Measurements from ENCODE around the gene ENTREP3.

Gene ENTREP3

GRCh38 chr1:155267373-155267772, 12.1 kb upstream of the ENTREP3 start:
- no peaks in the 10 kb centered on the region for H3K9me3 ChIP-seq (ENCODE audit: insufficient read depth, low read length, severe bottlenecking)
- no peak for ATAC-seq (ENCODE audit: insufficient read depth, low read depth)
- TF ChIP-seq CTCF (IDR thresholded peaks at IDR 0.05; ENCODE audit: borderline replicate concordance, extremely low read depth, low read length, poor library complexity, severe bottlenecking) (no peak), EZH2 (IDR thresholded peaks at IDR 0.05; ENCODE audit: borderline replicate concordance, low read depth, low read length, severe bottlenecking) (no peak)

GRCh38 chr1:155266553-155266952, 11.3 kb upstream of the ENTREP3 start:
- no peak overlapping the region for H3K4me3 ChIP-seq (ENCODE audit: low read depth in 1 of 2, low read length in 2 of 2)
- no peak overlapping the region for H3K9ac ChIP-seq (ENCODE audit: low read depth, low read length)
- peaks cover 22% of the 10 kb centered on the region for H3K4me1 ChIP-seq (ENCODE audit: insufficient read depth, low read length)
- peaks cover 31% of the 10 kb centered on the region for H3K79me2 ChIP-seq (ENCODE audit: insufficient read depth, low read length)
- TF ChIP-seq EZH2 (IDR thresholded peaks at IDR 0.05; ENCODE audit: borderline replicate concordance, low read depth, low read length, severe bottlenecking) (no peak), CTCF (IDR thresholded peaks at IDR 0.05; ENCODE audit: borderline replicate concordance, extremely low read depth, low read length, poor library complexity, severe bottlenecking) (no peak)
- H2AFZ ChIP-seq (ENCODE audit: low read depth, low read length): no peak overlapping the region
- no peak for ATAC-seq (ENCODE audit: insufficient read depth, low read depth)
- no peaks in the 10 kb centered on the region for H3K27me3 ChIP-seq (ENCODE audit: insufficient read depth, low read length, poor library complexity)
- no peaks in the 10 kb centered on the region for H3K9me3 ChIP-seq (ENCODE audit: insufficient read depth, low read length, severe bottlenecking)
- peaks cover 86% of the 10 kb centered on the region for H3K36me3 ChIP-seq (ENCODE audit: insufficient read depth, low read length)
- no peak overlapping the region for H3K4me2 ChIP-seq (ENCODE audit: insufficient read depth, low read length)
- no peak overlapping the region for H3K27ac ChIP-seq (ENCODE audit: low read length)
- peaks cover 18% of the 10 kb centered on the region; the same call in 1 of the 2 replicates for H4K20me1 ChIP-seq (ENCODE audit: insufficient read depth, low read length)
- DNase-seq: no peak

More at GRCh38 chr1:155267373-155267772, 12.1 kb upstream of the ENTREP3 start:
- H3K36me3 ChIP-seq (ENCODE audit: insufficient read depth, low read length): peaks cover 89% of the 10 kb centered on the region
- peaks cover 23% of the 10 kb centered on the region; the same call in 1 of the 2 replicates for H4K20me1 ChIP-seq (ENCODE audit: insufficient read depth, low read length)
- no peak overlapping the region for H3K9ac ChIP-seq (ENCODE audit: low read depth, low read length)
- no peaks in the 10 kb centered on the region for H3K27me3 ChIP-seq (ENCODE audit: insufficient read depth, low read length, poor library complexity)
- H3K4me3 ChIP-seq (ENCODE audit: low read depth in 1 of 2, low read length in 2 of 2): no peak overlapping the region
- H3K27ac ChIP-seq (ENCODE audit: low read length): no peak overlapping the region
- peaks cover 33% of the 10 kb centered on the region for H3K79me2 ChIP-seq (ENCODE audit: insufficient read depth, low read length)
- peaks cover 26% of the 10 kb centered on the region for H3K4me1 ChIP-seq (ENCODE audit: insufficient read depth, low read length)
- H2AFZ ChIP-seq (ENCODE audit: low read depth, low read length): no peak overlapping the region
- DNase-seq: no peak
- H3K4me2 ChIP-seq (ENCODE audit: insufficient read depth, low read length): no peak overlapping the region

- no peaks in the 10 kb centered on the region for H3K27me3 ChIP-seq (ENCODE audit: insufficient read depth, low read length, poor library complexity)
- H3K27ac ChIP-seq (ENCODE audit: low read length): no peak overlapping the region
- H3K36me3 ChIP-seq (ENCODE audit: insufficient read depth, low read length): peaks cover 70% of the 10 kb centered on the region
- ATAC-seq (ENCODE audit: insufficient read depth, low read depth): no peak
- peaks cover 24% of the 10 kb centered on the region for H3K79me2 ChIP-seq (ENCODE audit: insufficient read depth, low read length)
- H3K9ac ChIP-seq (ENCODE audit: low read depth, low read length): no peak overlapping the region
- peaks cover 11% of the 10 kb centered on the region; the same call in 1 of the 2 replicates for H4K20me1 ChIP-seq (ENCODE audit: insufficient read depth, low read length)
- peak overlapping the region; percentile 94; the same call in 1 of the 2 replicates for H3K4me2 ChIP-seq (ENCODE audit: insufficient read depth, low read length)
- DNase-seq: no peak
- H3K4me3 ChIP-seq (ENCODE audit: low read depth in 1 of 2, low read length in 2 of 2): 0 out of 4 replicates have a peak overlapping the region, but pooled peaks of 1 of the 2 experiments have one; percentile 67
- TF ChIP-seq EZH2 (IDR thresholded peaks at IDR 0.05; ENCODE audit: borderline replicate concordance, low read depth, low read length, severe bottlenecking) (no peak), CTCF (IDR thresholded peaks at IDR 0.05; ENCODE audit: borderline replicate concordance, extremely low read depth, low read length, poor library complexity, severe bottlenecking) (no peak)
- H3K4me1 ChIP-seq (ENCODE audit: insufficient read depth, low read length): peaks cover 28% of the 10 kb centered on the region
- H3K9me3 ChIP-seq (ENCODE audit: insufficient read depth, low read length, severe bottlenecking): no peaks in the 10 kb centered on the region
- no peak overlapping the region for H2AFZ ChIP-seq (ENCODE audit: low read depth, low read length)
These were observed 7.8 kb upstream of the ENTREP3 start for GRCh38 chr1:155263067-155263466.

Measured in DND-41 (cell line).